A549 (cell line): Measurements from ENCODE around the gene GORASP1. TPM values are rescaled to one million over a fixed set of nuclear protein-coding genes. Genes with fewer than 3 reads are reported as not detected.

ENCODE experiments used
- ATAC-seq, 2 experiments: fragments of 200-7000 bp in 1 of 2; fragments of >200 bp in 1 of 2; cut with Nextera tagmentation in 1 of 2; cut with Tn5 transposase in 1 of 2; 3 replicates each; pipeline versions ENCODE4 v1.8.0 to v1.9.1; 2018 to 2020; ENCODE audit warnings: mild to moderate bottlenecking in 1 of 2, moderate library complexity in 1 of 2
- CTCF ChIA-PET: fragments of 300-600 bp; sonication (Branson Sonifier 250); formaldehyde crosslinking; extraction: SDS; loops from one replicate; lab custom pipeline; 2021; ENCODE audit warnings: antibody characterized with exemption, inconsistent platforms; lab: Yijun Ruan, JAX
- POLR2A ChIA-PET: fragments of 350-600 bp; formaldehyde crosslinking; extraction: SDS; loops from one replicate; lab custom pipeline; 2021; ENCODE audit warnings: antibody characterized with exemption, inconsistent platforms; lab: Yijun Ruan, JAX
- DNase-seq, 2 experiments: peaks; one replicate each; pipeline versions ENCODE4 v3.0.0 to v3.0.0-alpha.2; 2011 to 2016; ENCODE audit warnings: low read depth in 1 of 2, low spot score in 1 of 2
- FAIRE-seq: peaks from 2 replicates; lab custom pipeline; 2011; peaks lifted over from hg19 to GRCh38; lab: Jason Lieb, UNC
- H3K27ac ChIP-seq, 2 experiments: fragments of >200 bp; sonication (Bioruptor Twin); formaldehyde crosslinking; 3 replicates each; pipeline ENCODE4 v1.5.1; 2016 to 2017
- H3K4me1 ChIP-seq: fragments of >200 bp; sonication (Bioruptor Twin); formaldehyde crosslinking; 3 replicates; pipeline ENCODE4 v1.6.1; 2016
- H3K4me2 ChIP-seq: fragments of >200 bp; sonication (Bioruptor Twin); formaldehyde crosslinking; 3 replicates; pipeline ENCODE4 v1.6.1; 2016
- H3K4me3 ChIP-seq: fragments of >200 bp; sonication (Bioruptor Twin); formaldehyde crosslinking; 3 replicates; pipeline ENCODE4 v1.5.1; 2016
- H3K9me3 ChIP-seq: fragments of >200 bp; sonication (Bioruptor Twin); formaldehyde crosslinking; 3 replicates; pipeline ENCODE4 v1.6.1; 2016
- CHD2 ChIP-seq: fragments of 150-350 bp; IDR thresholded peaks from 2 replicates; pipeline ENCODE4 v1.6.1; 2014; ENCODE audit warnings: low read length; ENCODE audit not compliant: partially characterized antibody
- CTCF ChIP-seq: fragments of >200 bp; sonication (Bioruptor Twin); formaldehyde crosslinking; IDR thresholded peaks from 3 replicates; pipeline ENCODE4 v1.5.1; 2016
- E2F6 ChIP-seq: IDR thresholded peaks from 2 replicates; pipeline ENCODE4 v1.6.1; 2012; ENCODE audit warnings: low read depth, borderline replicate concordance
- ESRRA ChIP-seq: fragments of 150-350 bp; IDR thresholded peaks from 2 replicates; pipeline ENCODE4 v1.6.1; 2014; ENCODE audit warnings: mild to moderate bottlenecking, low read length, borderline replicate concordance
- FOSL2 ChIP-seq, 2 experiments: fragments of 450-650 bp in 1 of 2; fragments of >200 bp in 1 of 2; sonication (Bioruptor Twin) in 1 of 2; formaldehyde crosslinking; IDR thresholded peaks; 2 replicates each; pipeline versions ENCODE4 v1.5.0 to v1.6.1; 2016 to 2020; ENCODE audit warnings: mild to moderate bottlenecking in 1 of 2, moderate library complexity in 1 of 2
- FOXS1 ChIP-seq: fragments of 250-450 bp; sonication (Bioruptor Pico); IDR thresholded peaks from 2 replicates; pipeline ENCODE4 v1.5.0; 2020; ENCODE audit warnings: mild to moderate bottlenecking, moderate library complexity
- GATA3 ChIP-seq: IDR thresholded peaks from 2 replicates; pipeline ENCODE4 v1.6.1; 2012; ENCODE audit warnings: borderline replicate concordance
- HMGXB4 ChIP-seq: fragments of 250-450 bp; sonication (Bioruptor Pico); IDR thresholded peaks from 2 replicates; pipeline ENCODE4 v1.5.0; 2021; ENCODE audit warnings: mild to moderate bottlenecking, moderate library complexity, borderline replicate concordance
- HOXB5 ChIP-seq: fragments of 250-450 bp; sonication (Bioruptor Pico); IDR thresholded peaks from 2 replicates; pipeline ENCODE4 v1.5.0; 2020; ENCODE audit warnings: mild to moderate bottlenecking, moderate library complexity
- JUN ChIP-seq, 2 experiments: fragments of >200 bp; sonication (Bioruptor Twin); formaldehyde crosslinking; IDR thresholded peaks; 2 replicates in 1 of 2; 3 replicates in 1 of 2; pipeline ENCODE4 v1.6.1; 2016 to 2017
- KDM1A ChIP-seq: fragments of 200-600 bp; sonication (generic); IDR thresholded peaks from 2 replicates; pipeline ENCODE4 v1.6.1; 2016; ENCODE audit warnings: low read depth, mild to moderate bottlenecking
- MAX ChIP-seq: IDR thresholded peaks from 2 replicates; pipeline ENCODE4 v1.6.1; 2012
- MAZ ChIP-seq: fragments of 150-350 bp; IDR thresholded peaks from 2 replicates; pipeline ENCODE4 v1.6.1; 2014; ENCODE audit warnings: antibody characterized with exemption, low read depth, low read length, borderline replicate concordance
- PBX3 ChIP-seq: IDR thresholded peaks from 2 replicates; pipeline ENCODE4 v1.6.1; 2012
- PHF8 ChIP-seq: fragments of 200-600 bp; sonication (generic); IDR thresholded peaks from 2 replicates; pipeline ENCODE4 v1.6.1; 2016; ENCODE audit warnings: low read depth, mild to moderate bottlenecking, antibody characterized with exemption, moderate library complexity, borderline replicate concordance
- RAD21 ChIP-seq, 2 experiments: fragments of >200 bp in 1 of 2; sonication (Bioruptor Twin) in 1 of 2; formaldehyde crosslinking in 1 of 2; IDR thresholded peaks in 1 of 2; conservative IDR thresholded peaks in 1 of 2; 2 replicates in 1 of 2; 3 replicates in 1 of 2; pipeline ENCODE4 v1.6.1; 2012 to 2018; ENCODE audit warnings: inconsistent platforms in 1 of 2
- RARB ChIP-seq: fragments of 250-450 bp; sonication (Bioruptor Pico); IDR thresholded peaks from 2 replicates; pipeline ENCODE4 v1.8.0; 2021; ENCODE audit warnings: mild to moderate bottlenecking, moderate library complexity
- REST ChIP-seq: fragments of 200-600 bp; sonication (generic); IDR thresholded peaks from 2 replicates; pipeline ENCODE4 v1.6.1; 2016; ENCODE audit warnings: antibody characterized with exemption, mild to moderate bottlenecking, moderate library complexity
- RFX5 ChIP-seq: fragments of 450-650 bp; IDR thresholded peaks from 2 replicates; pipeline ENCODE4 v1.7.1; 2014; ENCODE audit warnings: antibody characterized with exemption, mild to moderate bottlenecking, moderate library complexity
- SMC3 ChIP-seq: fragments of >200 bp; sonication (Bioruptor Twin); formaldehyde crosslinking; IDR thresholded peaks from 3 replicates; pipeline ENCODE4 v1.6.1; 2018; ENCODE audit warnings: inconsistent platforms
- TFCP2L1 ChIP-seq: fragments of 250-450 bp; sonication (Bioruptor Pico); IDR thresholded peaks from 2 replicates; pipeline ENCODE4 v1.5.0; 2021; ENCODE audit warnings: mild to moderate bottlenecking
- TP53 ChIP-seq: fragments of 250-450 bp; sonication (Bioruptor Pico); IDR thresholded peaks from 2 replicates; pipeline ENCODE4 v1.5.0; 2021; ENCODE audit warnings: mild to moderate bottlenecking, moderate library complexity
- ZFP36 ChIP-seq: fragments of 450-650 bp; IDR thresholded peaks from 2 replicates; pipeline ENCODE4 v1.6.1; 2014; ENCODE audit warnings: borderline replicate concordance; ENCODE audit not compliant: partially characterized antibody
- WGBS: methylation state at CpG from one replicate; pipeline ENCODE4 v1.1.6; 2017; ENCODE audit errors: missing lambda C conversion rate; 5-methylcytosine and 5-hydroxymethylcytosine counted together
- polyA plus RNA-seq, 4 experiments: library from polyadenylated mRNA; depleted of rRNA in 3 of 4; stranded (reverse); fragments of >200 nt; fragmentation: RNase III in 1 of 4; extraction: RNeasy Plus Mini Kit Qiagen cat#74134 plus additional on column Dnase treatment in 1 of 4; gene quantifications; 2 replicates in 3 of 4; 3 replicates in 1 of 4; pipeline ENCODE4 v1.2.3, GENCODE V29; 2011 to 2017

GORASP1 gene
- polyA plus RNA-seq, 2 of the 4 experiments (the other 2 are of a cell fraction), result 30.3 to 32.3 TPM

- WGBS, result 78% methylated on average over 4 of the region's 5 CpGs
- H3K4me3 ChIP-seq, result no peak overlapping the region
- POLR2A ChIA-PET, result no interaction called here
- peak; percentile 57 to 94 for DNase-seq
- no peak overlapping the region for H3K27ac ChIP-seq
- H3K9me3 ChIP-seq, result no peaks in the 10 kb centered on the region
- CTCF ChIA-PET, result interaction anchor here (0.6 to 14.1 kb wide), 12 partner anchors 8 to 189 kb away, joined by 3 to 164 read pairs (median 4); no protein-coding TSS in a partner anchor
- H3K4me2 ChIP-seq, result no peak overlapping the region
- peak; percentile 74 to 90 for ATAC-seq
- peak; percentile 77 for TF ChIP-seq SMC3
- 0 out of 5 replicates have a peak, but pooled peaks of 1 of the 2 experiments have one; percentile 22 for TF ChIP-seq JUN (IDR thresholded peaks at IDR 0.05)
- no peak for TF ChIP-seq PBX3
- TF ChIP-seq CTCF, result peak; percentile 63
- TF ChIP-seq RAD21 (conservative IDR thresholded peaks at IDR 0.05 in 1 of 2, IDR thresholded peaks at IDR 0.05 in 1 of 2), result peak; percentile 68 to 78
- H3K4me1 ChIP-seq, result peaks cover 5% of the 10 kb centered on the region; the same call in 2 of the 3 replicates
- FAIRE-seq, result no peak
These were observed 6.3 kb downstream of the GORASP1 start for GRCh38 chr3:39101022-39101689.

- FAIRE-seq, result no peak
- 93% methylated on average over 9 of the region's 9 CpGs for WGBS
- Histone ChIP-seq H3K9me3 (no peaks in the 10 kb centered on the region), H3K4me3 (no peak overlapping the region), H3K4me1 (no peaks in the 10 kb centered on the region; the same call in 2 of the 3 replicates), H3K4me2 (no peak overlapping the region), H3K27ac (no peak overlapping the region)
- no peak for DNase-seq
- ChIA-PET CTCF (interaction anchor here (1.0 to 14.1 kb wide), 6 partner anchors 9 to 190 kb away, joined by 3 to 164 read pairs (median 4); no protein-coding TSS in a partner anchor), POLR2A (no interaction called here)
- no peak for ATAC-seq
- no peak for TF ChIP-seq CHD2
- TF ChIP-seq HOXB5 (CRISPR knock-in tag), result no peak
- no peak for TF ChIP-seq MAX
- no peak for TF ChIP-seq REST
- TF ChIP-seq RARB (CRISPR knock-in tag), result no peak
- TF ChIP-seq HMGXB4, result no peak
- no peak for TF ChIP-seq GATA3
- TF ChIP-seq ZFP36, result no peak
- no peak for TF ChIP-seq KDM1A
- TF ChIP-seq E2F6, result no peak
- TF ChIP-seq FOXS1, result no peak
- TF ChIP-seq PHF8, result no peak
- no peak for TF ChIP-seq FOSL2 (IDR thresholded peaks at IDR 0.05)
- no peak for TF ChIP-seq FOSL2 (CRISPR knock-in tag; IDR thresholded peaks at IDR 0.05)
- TF ChIP-seq ESRRA, result no peak
- no peak for TF ChIP-seq MAZ
- no peak for TF ChIP-seq TP53 (CRISPR knock-in tag)
- no peak for TF ChIP-seq TFCP2L1 (CRISPR knock-in tag)
- TF ChIP-seq RFX5, result no peak
- TF ChIP-seq, all 56 proteins: peak for 0
These were observed 6.9 kb downstream of the GORASP1 start for GRCh38 chr3:39100500-39100886.
